Prostate gland (tissue), 2 donors: ENCODE measurements around the gene TPTE.
"Not testable (repeated sequence)": the region's sequence is repeated elsewhere in the genome, so short reads cannot be mapped to it uniquely, and the experiment has no call there.

Source experiments
- POLR2A ChIP-seq: fragments of 450-650 bp; IDR thresholded peaks from one replicate; pipeline ENCODE4 v1.6.1; 2016; ENCODE audit warnings: antibody characterized with exemption, mild to moderate bottlenecking
- POLR2AphosphoS5 ChIP-seq: sonication (generic); formaldehyde crosslinking; IDR thresholded peaks from one replicate; pipeline ENCODE4 v1.6.1; 2017; ENCODE audit warnings: antibody characterized with exemption
- TF ChIP-seq, protein P1 (sequence below), 4 experiments: fragments of 200-600 bp in 2 of 4; fragments of 450-650 bp in 2 of 4; sonication (generic) in 2 of 4; IDR thresholded peaks; 1 replicate in 3 of 4; 2 replicates in 1 of 4; pipeline ENCODE4 v1.5.1; 2016 to 2019; ENCODE audit warnings: antibody characterized with exemption in 4 of 4, mild to moderate bottlenecking in 2 of 4, moderate library complexity in 2 of 4

GRCh38 chr21:10477794-10478193 is 43.6 kb upstream of the TPTE start:
- TF ChIP-seq, protein P1, sequence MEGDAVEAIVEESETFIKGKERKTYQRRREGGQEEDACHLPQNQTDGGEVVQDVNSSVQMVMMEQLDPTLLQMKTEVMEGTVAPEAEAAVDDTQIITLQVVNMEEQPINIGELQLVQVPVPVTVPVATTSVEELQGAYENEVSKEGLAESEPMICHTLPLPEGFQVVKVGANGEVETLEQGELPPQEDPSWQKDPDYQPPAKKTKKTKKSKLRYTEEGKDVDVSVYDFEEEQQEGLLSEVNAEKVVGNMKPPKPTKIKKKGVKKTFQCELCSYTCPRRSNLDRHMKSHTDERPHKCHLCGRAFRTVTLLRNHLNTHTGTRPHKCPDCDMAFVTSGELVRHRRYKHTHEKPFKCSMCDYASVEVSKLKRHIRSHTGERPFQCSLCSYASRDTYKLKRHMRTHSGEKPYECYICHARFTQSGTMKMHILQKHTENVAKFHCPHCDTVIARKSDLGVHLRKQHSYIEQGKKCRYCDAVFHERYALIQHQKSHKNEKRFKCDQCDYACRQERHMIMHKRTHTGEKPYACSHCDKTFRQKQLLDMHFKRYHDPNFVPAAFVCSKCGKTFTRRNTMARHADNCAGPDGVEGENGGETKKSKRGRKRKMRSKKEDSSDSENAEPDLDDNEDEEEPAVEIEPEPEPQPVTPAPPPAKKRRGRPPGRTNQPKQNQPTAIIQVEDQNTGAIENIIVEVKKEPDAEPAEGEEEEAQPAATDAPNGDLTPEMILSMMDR (IDR thresholded peaks at IDR 0.05), result not testable (repeated sequence)
- not testable (repeated sequence) for TF ChIP-seq POLR2AphosphoS5, POLR2A
